ENCODE measurements around the gene DOCK8.

Gene DOCK8

GRCh38 chr9:374736-375135 is 160.1 kb downstream of the DOCK8 start:
- H3K9me3 ChIP-seq (ENCODE audit: control insufficient read depth, low read length), result no peaks in the 10 kb centered on the region
- peaks cover 16% of the 10 kb centered on the region for H3K27me3 ChIP-seq (replicated peaks; ENCODE audit: control insufficient read depth, insufficient read depth, low read length)
- H3K36me3 ChIP-seq (ENCODE audit: control insufficient read depth, insufficient read depth, low read length, severe bottlenecking), result no peaks in the 10 kb centered on the region
- no peak for DNase-seq (ENCODE audit: low read depth)
- no peak overlapping the region for H3K9ac ChIP-seq (ENCODE audit: low read length)
- no peak overlapping the region for H3K4me3 ChIP-seq (ENCODE audit: low read length)
- H3K4me1 ChIP-seq (ENCODE audit: control insufficient read depth, insufficient read depth, low read length), result peaks cover 12% of the 10 kb centered on the region

GRCh38 chr9:376115-376514 is 161.4 kb downstream of the DOCK8 start:
- no peak overlapping the region for H3K4me3 ChIP-seq (ENCODE audit: low read length)
- H3K27me3 ChIP-seq (replicated peaks; ENCODE audit: control insufficient read depth, insufficient read depth, low read length), result peaks cover 17% of the 10 kb centered on the region
- H3K9me3 ChIP-seq (ENCODE audit: control insufficient read depth, low read length), result no peaks in the 10 kb centered on the region
- no peaks in the 10 kb centered on the region for H3K36me3 ChIP-seq (ENCODE audit: control insufficient read depth, insufficient read depth, low read length, severe bottlenecking)
- H3K9ac ChIP-seq (ENCODE audit: low read length), result no peak overlapping the region
- DNase-seq (ENCODE audit: low read depth), result no peak
- H3K4me1 ChIP-seq (ENCODE audit: control insufficient read depth, insufficient read depth, low read length), result peaks cover 9% of the 10 kb centered on the region

GRCh38 chr9:378263-378662 is 163.6 kb downstream of the DOCK8 start:
- no peak overlapping the region for H3K4me3 ChIP-seq (ENCODE audit: low read length)

GRCh38 chr9:382383-382782 is 167.7 kb downstream of the DOCK8 start:
- Histone ChIP-seq H3K9me3 (ENCODE audit: control insufficient read depth, low read length) (no peaks in the 10 kb centered on the region), H3K4me3 (ENCODE audit: low read length) (no peak overlapping the region), H3K36me3 (ENCODE audit: control insufficient read depth, insufficient read depth, low read length, severe bottlenecking) (no peaks in the 10 kb centered on the region), H3K27me3 (replicated peaks; ENCODE audit: control insufficient read depth, insufficient read depth, low read length) (peaks cover 14% of the 10 kb centered on the region), H3K4me1 (ENCODE audit: control insufficient read depth, insufficient read depth, low read length) (no peaks in the 10 kb centered on the region), H3K9ac (ENCODE audit: low read length) (no peak overlapping the region)
- no peak for DNase-seq (ENCODE audit: low read depth)

More at GRCh38 chr9:378263-378662, 163.6 kb downstream of the DOCK8 start:
- H3K36me3 ChIP-seq (ENCODE audit: control insufficient read depth, insufficient read depth, low read length, severe bottlenecking), result no peaks in the 10 kb centered on the region
- no peak overlapping the region for H3K9ac ChIP-seq (ENCODE audit: low read length)
- no peak for DNase-seq (ENCODE audit: low read depth)
- H3K27me3 ChIP-seq (replicated peaks; ENCODE audit: control insufficient read depth, insufficient read depth, low read length), result peaks cover 20% of the 10 kb centered on the region
- no peaks in the 10 kb centered on the region for H3K9me3 ChIP-seq (ENCODE audit: control insufficient read depth, low read length)
- H3K4me1 ChIP-seq (ENCODE audit: control insufficient read depth, insufficient read depth, low read length), result no peaks in the 10 kb centered on the region

GRCh38 chr9:385818-386398 is 171.2 kb downstream of the DOCK8 start:
- no peaks in the 10 kb centered on the region for H3K9me3 ChIP-seq (ENCODE audit: control insufficient read depth, low read length)
- no peak overlapping the region for H3K4me3 ChIP-seq (ENCODE audit: low read length)
- no peak overlapping the region for H3K9ac ChIP-seq (ENCODE audit: low read length)
- H3K27me3 ChIP-seq (replicated peaks; ENCODE audit: control insufficient read depth, insufficient read depth, low read length), result peaks cover 3% of the 10 kb centered on the region
- H3K36me3 ChIP-seq (ENCODE audit: control insufficient read depth, insufficient read depth, low read length, severe bottlenecking), result no peaks in the 10 kb centered on the region
- peak; percentile 84 for DNase-seq (ENCODE audit: low read depth)
- H3K4me1 ChIP-seq (ENCODE audit: control insufficient read depth, insufficient read depth, low read length), result no peaks in the 10 kb centered on the region

- H3K4me3 ChIP-seq (ENCODE audit: low read length), result no peak overlapping the region
These were observed 174.5 kb downstream of the DOCK8 start for GRCh38 chr9:389159-389558.

GRCh38 chr9:389758-390157 is 175.1 kb downstream of the DOCK8 start:
- Histone ChIP-seq H3K27me3 (replicated peaks; ENCODE audit: control insufficient read depth, insufficient read depth, low read length) (no peaks in the 10 kb centered on the region), H3K4me1 (ENCODE audit: control insufficient read depth, insufficient read depth, low read length) (no peaks in the 10 kb centered on the region), H3K36me3 (ENCODE audit: control insufficient read depth, insufficient read depth, low read length, severe bottlenecking) (no peaks in the 10 kb centered on the region), H3K4me3 (ENCODE audit: low read length) (no peak overlapping the region), H3K9ac (ENCODE audit: low read length) (no peak overlapping the region), H3K9me3 (ENCODE audit: control insufficient read depth, low read length) (no peaks in the 10 kb centered on the region)
- no peak for DNase-seq (ENCODE audit: low read depth)

More at GRCh38 chr9:389159-389558, 174.5 kb downstream of the DOCK8 start:
- Histone ChIP-seq H3K4me1 (ENCODE audit: control insufficient read depth, insufficient read depth, low read length) (no peaks in the 10 kb centered on the region), H3K9ac (ENCODE audit: low read length) (no peak overlapping the region), H3K36me3 (ENCODE audit: control insufficient read depth, insufficient read depth, low read length, severe bottlenecking) (no peaks in the 10 kb centered on the region), H3K27me3 (replicated peaks; ENCODE audit: control insufficient read depth, insufficient read depth, low read length) (no peaks in the 10 kb centered on the region), H3K9me3 (ENCODE audit: control insufficient read depth, low read length) (no peaks in the 10 kb centered on the region)
- no peak for DNase-seq (ENCODE audit: low read depth)

GRCh38 chr9:392077-392804 is 177.6 kb downstream of the DOCK8 start:
- no peaks in the 10 kb centered on the region for H3K36me3 ChIP-seq (ENCODE audit: control insufficient read depth, insufficient read depth, low read length, severe bottlenecking)
- no peaks in the 10 kb centered on the region for H3K9me3 ChIP-seq (ENCODE audit: control insufficient read depth, low read length)
- no peaks in the 10 kb centered on the region for H3K27me3 ChIP-seq (replicated peaks; ENCODE audit: control insufficient read depth, insufficient read depth, low read length)
- no peak overlapping the region for H3K4me3 ChIP-seq (ENCODE audit: low read length)
- H3K4me1 ChIP-seq (ENCODE audit: control insufficient read depth, insufficient read depth, low read length), result no peaks in the 10 kb centered on the region
- DNase-seq (ENCODE audit: low read depth), result no peak
- H3K9ac ChIP-seq (ENCODE audit: low read length), result no peak overlapping the region

- Histone ChIP-seq H3K9me3 (ENCODE audit: control insufficient read depth, low read length) (no peaks in the 10 kb centered on the region), H3K4me1 (ENCODE audit: control insufficient read depth, insufficient read depth, low read length) (no peaks in the 10 kb centered on the region), H3K36me3 (ENCODE audit: control insufficient read depth, insufficient read depth, low read length, severe bottlenecking) (no peaks in the 10 kb centered on the region), H3K27me3 (replicated peaks; ENCODE audit: control insufficient read depth, insufficient read depth, low read length) (no peaks in the 10 kb centered on the region), H3K4me3 (ENCODE audit: low read length) (no peak overlapping the region), H3K9ac (ENCODE audit: low read length) (no peak overlapping the region)
- no peak for DNase-seq (ENCODE audit: low read depth)
These were observed 179.8 kb downstream of the DOCK8 start for GRCh38 chr9:394347-395052.

GRCh38 chr9:396396-396795 is 181.7 kb downstream of the DOCK8 start:
- no peaks in the 10 kb centered on the region for H3K27me3 ChIP-seq (replicated peaks; ENCODE audit: control insufficient read depth, insufficient read depth, low read length)
- H3K36me3 ChIP-seq (ENCODE audit: control insufficient read depth, insufficient read depth, low read length, severe bottlenecking), result no peaks in the 10 kb centered on the region
- H3K4me3 ChIP-seq (ENCODE audit: low read length), result no peak overlapping the region
- H3K9me3 ChIP-seq (ENCODE audit: control insufficient read depth, low read length), result no peaks in the 10 kb centered on the region
- no peaks in the 10 kb centered on the region for H3K4me1 ChIP-seq (ENCODE audit: control insufficient read depth, insufficient read depth, low read length)
- no peak for DNase-seq (ENCODE audit: low read depth)
- no peak overlapping the region for H3K9ac ChIP-seq (ENCODE audit: low read length)

GRCh38 chr9:398085-398484 is 183.4 kb downstream of the DOCK8 start:
- DNase-seq (ENCODE audit: low read depth), result no peak
- Histone ChIP-seq H3K4me1 (ENCODE audit: control insufficient read depth, insufficient read depth, low read length) (no peaks in the 10 kb centered on the region), H3K27me3 (replicated peaks; ENCODE audit: control insufficient read depth, insufficient read depth, low read length) (no peaks in the 10 kb centered on the region), H3K9ac (ENCODE audit: low read length) (no peak overlapping the region), H3K4me3 (ENCODE audit: low read length) (no peak overlapping the region), H3K9me3 (ENCODE audit: control insufficient read depth, low read length) (no peaks in the 10 kb centered on the region), H3K36me3 (ENCODE audit: control insufficient read depth, insufficient read depth, low read length, severe bottlenecking) (no peaks in the 10 kb centered on the region)
